ENCODE measurements around the gene SDHA.
"Not testable (repeated sequence)": the region's sequence is repeated elsewhere in the genome, so short reads cannot be mapped to it uniquely, and the experiment has no call there.

SDHA gene

GRCh38 chr5:300691-301435 lies 82.7 kb downstream of the SDHA start:
- DNase-seq (ENCODE audit: low read depth in 2 of 2): not testable (repeated sequence)

- DNase-seq (ENCODE audit: low read depth in 2 of 2): not testable (repeated sequence)
Observed at GRCh38 chr5:302416-302815, 84.3 kb downstream of the SDHA start.

GRCh38 chr5:302966-303365 lies 84.8 kb downstream of the SDHA start:
- DNase-seq (ENCODE audit: low read depth in 2 of 2): no peak

GRCh38 chr5:303741-304140 lies 85.6 kb downstream of the SDHA start:
- not testable (repeated sequence) for DNase-seq (ENCODE audit: low read depth in 2 of 2)

- DNase-seq (ENCODE audit: low read depth in 2 of 2): no peak
Observed at GRCh38 chr5:305050-305449, 86.9 kb downstream of the SDHA start.

GRCh38 chr5:305459-305858 lies 87.3 kb downstream of the SDHA start:
- DNase-seq (ENCODE audit: low read depth in 2 of 2): no peak

- DNase-seq (ENCODE audit: low read depth in 2 of 2): no peak
Observed at GRCh38 chr5:306011-306805, 88.1 kb downstream of the SDHA start.

Data from stimulated activated CD4-positive, alpha-beta T cell treated with anti-CD3 and anti-CD28 coated beads, Interleukin-1b, Interleukin-23, amount 100 ng/mL, for 4 hours (primary cell).